SIG-M5 treated with dmso at 0.1 percent for 504 hours (cell line): ENCODE results near the gene SLC37A2.
A peak's percentile ranks its signal among the peaks of the same experiment; 100 is the strongest.

Source experiments
- DNase-seq: peaks from one replicate; lab custom pipeline; 2025; ENCODE audit not compliant: unreplicated experiment; lab: John Stamatoyannopoulos, UW

Gene SLC37A2

DNA sequence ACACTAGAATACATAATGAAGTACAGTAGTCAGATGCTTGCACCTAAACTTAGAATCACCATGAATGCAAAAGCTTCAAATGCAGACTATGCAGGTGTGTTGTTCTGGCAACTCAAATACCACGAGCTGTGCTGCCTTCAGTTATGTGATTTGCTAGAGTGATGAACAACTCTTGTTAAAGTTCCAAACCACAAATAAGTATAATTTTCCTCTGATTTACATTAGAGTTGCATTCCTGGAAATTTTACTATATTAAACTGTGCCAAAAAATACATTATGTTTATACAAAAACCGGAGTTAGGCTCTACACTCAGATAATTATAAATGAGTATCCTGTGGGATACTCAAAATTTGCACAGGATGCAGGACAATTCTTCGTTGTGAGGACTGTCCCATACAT lies 45.4 kb downstream of the SLC37A2 start:
- no peak for DNase-seq

DNA sequence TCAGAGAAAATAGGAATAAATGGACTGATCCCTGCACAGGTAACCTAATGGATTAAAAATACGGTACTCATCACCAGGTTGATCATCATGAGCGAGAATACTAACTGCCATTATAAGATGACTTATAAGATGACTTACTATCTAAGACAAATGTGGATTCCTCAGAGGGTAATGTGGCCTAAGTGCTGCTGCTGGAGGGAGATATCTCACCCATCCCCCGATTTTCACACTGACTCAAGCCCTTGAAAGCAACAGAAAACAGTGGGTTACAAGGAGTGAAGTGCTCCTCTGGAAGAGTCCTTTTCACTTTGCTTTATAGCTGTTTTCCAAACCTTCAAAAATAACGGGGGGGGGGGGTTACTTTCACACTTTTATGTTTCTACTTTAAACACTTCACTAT lies 47.4 kb downstream of the SLC37A2 start:
- DNase-seq, result no peak

DNA sequence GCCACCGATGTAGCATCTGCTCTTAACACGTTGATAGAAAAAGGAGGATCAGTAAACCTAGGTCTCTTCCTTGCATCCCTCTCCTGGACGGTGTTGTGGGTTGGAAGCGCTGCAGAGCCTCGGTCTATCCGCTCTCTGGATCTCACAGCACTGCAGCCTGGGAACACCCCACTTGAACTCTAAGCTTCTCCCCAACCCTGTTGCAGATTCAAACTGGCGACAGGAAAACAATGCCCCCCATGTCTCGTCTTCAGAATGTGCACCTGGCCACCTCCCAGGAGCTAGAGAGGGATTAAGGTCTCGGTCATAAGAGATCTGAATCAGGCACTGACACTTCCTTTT lies 47.9 kb downstream of the SLC37A2 start:
- peak; percentile 7 for DNase-seq

DNA sequence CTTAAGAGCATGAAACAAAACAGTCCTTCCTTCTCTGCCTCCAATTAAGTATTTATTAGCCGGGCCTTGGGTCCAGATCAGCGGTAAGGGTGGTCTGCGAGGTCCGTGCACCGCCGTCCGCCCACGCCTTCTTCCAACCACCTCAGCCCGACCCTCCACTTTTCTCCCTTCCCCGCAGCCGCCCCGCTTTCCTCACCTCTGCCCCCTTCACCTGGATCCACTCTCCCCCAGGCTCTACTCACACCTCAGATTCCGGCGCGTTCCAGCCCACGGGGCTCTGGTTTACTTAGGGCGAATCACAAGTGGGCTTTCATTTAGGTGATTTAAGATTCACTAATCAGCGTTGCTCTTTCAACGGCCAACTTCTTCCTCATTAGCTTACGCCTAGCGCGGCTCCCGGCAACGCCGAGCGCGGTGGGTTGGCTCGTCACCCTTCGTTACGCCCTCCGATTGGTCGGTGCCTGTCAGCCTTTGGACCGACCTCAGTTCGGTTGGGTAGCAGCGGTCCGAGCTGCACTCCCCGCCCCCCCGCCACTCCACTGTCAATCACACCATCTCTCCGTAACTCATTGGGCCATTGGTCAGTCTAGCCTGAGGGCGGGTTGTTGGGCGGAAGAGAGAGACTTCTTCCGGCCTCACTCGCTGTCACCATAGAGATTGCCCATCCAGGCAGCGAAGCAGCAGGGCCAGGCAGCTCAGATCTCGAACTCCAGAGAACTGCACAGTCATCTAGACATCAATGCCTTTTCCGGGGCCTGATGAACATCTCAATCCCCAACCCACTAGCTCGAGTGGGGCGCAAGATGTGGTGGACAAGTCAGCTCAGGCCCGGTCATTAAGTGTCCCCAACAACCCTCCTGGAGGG lies 48.5 kb downstream of the SLC37A2 start, which contains the start of gene TMEM218:
Gene TMEM218, minus strand, starts transcription at position 284 of the 865 bp plus-strand sequence. CDS start 9,385 bp downstream, outside the sequence.
- peak; percentile 94 for DNase-seq

DNA sequence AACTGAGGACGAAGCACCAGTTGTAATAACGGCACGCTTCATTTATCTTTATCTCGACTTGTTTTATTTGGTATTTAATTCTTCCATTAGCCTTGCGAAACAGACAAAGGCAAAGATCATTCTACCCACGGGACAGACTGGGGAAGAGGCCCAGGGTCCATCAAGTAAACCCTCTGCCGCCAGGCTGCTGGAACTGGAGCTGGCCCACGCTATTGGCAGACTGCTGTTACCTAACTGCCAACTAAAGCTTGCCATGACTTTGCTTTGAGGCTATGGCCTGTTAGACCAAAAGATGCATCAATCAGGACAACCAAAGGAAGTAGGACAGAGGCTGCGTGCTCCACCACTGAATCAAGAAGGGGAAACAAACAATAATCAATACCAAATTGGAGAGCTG lies 49.1 kb downstream of the SLC37A2 start:
- no peak for DNase-seq

DNA sequence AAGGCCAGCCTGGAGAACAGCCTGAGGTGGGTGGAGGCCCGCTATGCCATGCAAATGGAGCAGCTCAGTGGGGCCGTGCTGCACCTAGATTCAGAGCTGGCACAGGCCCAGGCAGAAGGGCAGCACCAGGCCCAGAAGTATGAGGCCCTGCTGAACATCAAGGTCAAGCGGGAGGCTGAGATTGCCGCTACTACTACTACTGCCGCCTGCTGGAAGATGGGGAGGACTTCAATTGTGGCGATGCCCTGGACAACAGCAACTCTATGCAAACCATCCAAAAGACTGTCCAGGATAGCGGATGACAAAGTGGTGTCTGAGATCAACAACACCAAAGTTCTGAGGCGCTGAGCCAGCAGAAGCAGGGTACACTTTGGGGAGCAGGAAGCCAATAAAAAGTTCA lies 51.4 kb downstream of the SLC37A2 start:
- no peak for DNase-seq

DNA sequence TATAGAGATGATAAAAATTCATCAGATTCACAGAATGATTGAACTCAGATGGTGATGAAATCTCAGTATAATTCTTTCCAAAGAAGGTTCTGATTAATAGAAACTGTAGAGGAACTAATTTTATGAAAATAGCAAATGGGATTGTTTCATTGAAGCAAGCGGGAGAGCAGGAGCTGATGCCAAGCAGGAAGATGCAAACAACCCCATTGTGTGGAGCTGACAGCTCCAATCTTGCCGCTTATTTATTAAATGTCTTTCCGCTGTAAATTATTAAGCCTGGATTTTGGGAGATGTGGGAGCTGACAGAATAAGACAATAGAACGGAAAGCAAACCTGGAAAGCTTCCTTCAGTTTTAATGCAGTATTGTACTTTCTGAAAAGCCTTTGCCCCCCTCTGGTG lies 54.3 kb downstream of the SLC37A2 start:
- no peak for DNase-seq

DNA sequence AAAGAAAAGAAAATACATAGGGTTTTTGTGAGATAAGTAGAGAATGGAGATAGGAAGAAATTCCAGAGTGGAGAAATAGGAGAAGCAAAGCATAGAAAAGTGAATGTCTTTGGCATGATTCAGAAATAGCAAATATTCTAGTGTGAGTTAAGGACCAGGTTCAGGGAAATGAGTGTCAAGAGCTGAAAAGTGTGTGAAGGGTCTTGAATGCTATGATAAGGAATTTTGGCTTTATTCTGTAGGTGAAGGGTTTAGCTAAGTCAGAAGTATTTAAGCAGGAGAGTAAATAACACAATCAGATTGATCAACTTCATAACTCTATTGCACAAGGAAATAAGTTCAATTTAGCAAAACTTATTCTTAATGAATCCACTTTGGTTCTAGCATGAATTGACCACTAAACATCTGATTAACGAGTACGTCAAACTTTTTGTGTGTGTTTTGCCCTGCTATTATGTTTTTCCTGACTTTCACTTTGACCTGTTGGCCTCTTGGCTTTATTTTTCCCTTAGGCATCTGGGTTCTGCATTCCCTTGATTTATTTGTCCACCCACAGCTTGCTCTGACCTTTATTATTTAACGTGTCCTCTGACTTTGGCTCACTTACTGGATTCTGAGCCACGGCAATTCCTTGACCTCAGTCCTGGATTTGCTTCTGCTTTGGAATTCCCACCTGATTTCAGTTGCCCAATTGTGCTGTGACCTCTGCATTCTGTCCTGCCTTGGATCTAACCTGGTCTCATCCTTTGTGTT lies 60.3 kb downstream of the SLC37A2 start:
- no peak for DNase-seq

DNA sequence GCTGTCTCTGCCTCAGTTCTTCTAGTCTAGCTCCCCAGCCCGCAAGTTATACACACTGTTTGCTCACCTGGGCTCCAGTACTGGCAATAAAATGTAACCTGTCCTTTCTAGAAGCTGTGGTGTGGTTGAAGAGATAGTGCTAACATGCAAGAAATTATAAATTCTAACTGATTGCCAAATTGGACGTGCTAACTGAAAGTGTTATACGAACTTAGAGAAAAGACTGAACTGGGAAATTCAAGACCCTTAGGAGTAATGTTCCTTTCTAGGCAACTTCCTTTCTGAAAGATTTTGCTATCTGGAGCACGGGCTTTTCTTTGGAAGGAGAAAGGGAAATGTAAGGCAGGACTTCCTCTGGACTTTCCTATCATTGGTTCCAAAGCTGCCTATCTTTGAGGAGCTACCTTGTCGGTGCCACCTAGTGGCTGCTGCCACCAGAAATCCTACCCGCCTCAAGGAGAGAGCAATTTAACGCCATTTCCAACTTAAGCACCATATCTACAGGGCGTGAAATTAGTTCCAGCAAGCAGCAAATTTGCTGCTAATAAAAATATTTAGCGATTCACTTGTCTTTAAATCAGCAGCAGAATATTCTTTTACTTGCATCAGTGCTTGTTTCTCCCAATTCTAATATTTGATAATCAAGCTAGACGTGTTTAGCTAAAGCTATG lies 61.0 kb downstream of the SLC37A2 start:
- peak; percentile 38 for DNase-seq

DNA sequence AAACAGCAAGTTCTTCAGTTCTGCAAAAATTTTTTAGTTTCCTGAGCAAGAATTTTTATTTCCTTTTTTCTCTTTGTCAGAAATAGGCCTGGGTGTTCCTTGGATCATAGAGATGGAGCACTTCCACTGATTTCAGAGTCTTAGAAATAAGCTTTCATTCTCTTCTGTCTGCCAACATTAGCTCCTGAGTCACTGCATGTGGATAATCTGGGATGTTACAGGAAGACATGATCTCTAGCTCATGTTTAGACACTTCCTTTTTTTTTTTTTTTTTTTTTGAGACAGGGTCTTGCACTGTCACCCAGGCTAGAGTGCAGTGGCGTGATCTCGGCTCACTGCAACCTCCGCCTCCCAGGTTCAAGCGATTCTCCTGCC lies 61.5 kb downstream of the SLC37A2 start:
- peak; percentile 3 for DNase-seq

DNA sequence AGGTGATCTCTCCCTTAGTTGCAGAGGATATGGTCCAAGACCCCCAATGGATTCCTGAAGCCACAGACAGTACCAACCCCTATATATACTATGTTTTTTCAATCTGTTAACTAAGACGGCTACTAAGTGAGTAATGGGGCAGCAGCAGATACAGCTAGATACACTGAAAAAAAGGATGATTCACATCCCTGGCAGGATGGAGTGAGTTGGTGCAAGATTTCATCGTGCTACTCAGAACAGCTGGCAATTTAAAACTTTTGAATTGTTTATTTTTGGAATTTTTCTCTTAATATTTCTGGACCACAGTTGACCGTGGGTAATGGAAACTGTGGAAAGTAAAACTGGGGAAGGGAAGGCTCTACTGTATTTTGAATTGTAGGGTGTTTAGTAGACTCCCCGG lies 65.3 kb downstream of the SLC37A2 start:
- no peak for DNase-seq

DNA sequence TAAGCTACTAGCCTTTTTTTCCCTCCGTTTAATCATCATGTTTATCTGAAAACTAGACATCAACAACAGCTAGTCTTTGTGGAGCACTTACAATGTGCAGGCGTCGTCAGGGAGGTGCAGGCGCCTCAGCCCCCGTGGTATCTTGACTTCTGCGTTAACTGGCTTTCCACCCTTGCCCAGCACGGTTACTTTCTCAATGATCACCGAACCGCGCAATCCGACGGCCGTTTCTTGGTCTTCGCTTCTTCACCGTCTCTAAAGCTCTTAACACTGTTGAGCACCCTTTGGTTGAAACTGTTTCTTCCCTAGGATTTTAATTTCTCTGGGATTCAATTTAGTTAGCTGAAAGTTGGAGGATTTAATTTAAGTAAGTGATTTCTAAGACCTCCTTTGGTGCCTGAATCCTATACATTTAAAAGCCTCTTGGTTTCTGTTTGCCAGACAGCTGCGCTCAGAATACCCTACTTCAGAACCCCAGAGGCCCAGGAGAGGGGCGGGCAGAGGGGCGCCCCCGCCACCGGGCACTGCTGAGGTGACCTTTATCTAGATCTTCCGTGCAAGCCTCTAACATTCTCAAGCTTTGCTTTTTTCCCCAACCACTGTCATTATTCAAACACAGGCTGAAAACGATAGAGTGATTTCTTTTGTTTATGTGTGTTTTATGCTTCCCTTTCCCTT lies 66.3 kb downstream of the SLC37A2 start:
- no peak for DNase-seq

DNA sequence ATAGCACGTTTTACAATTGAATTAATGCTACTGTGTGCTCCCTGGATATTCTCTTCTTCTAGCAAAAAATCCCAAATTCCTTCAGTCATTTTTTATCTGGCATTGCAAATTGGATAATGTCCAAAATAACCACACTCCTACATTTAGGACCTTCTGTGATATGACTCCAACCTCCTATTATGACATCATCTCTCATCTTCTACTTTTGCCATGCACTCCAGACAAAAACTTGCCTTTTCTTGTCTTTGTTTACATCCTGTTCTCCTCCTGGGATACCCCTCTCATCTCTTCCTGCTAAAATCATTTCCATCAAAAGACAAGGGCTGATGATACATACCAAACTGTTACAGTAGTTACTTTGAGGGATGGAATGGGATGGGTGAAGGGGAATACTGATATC lies 69.0 kb downstream of the SLC37A2 start:
- DNase-seq, result no peak

DNA sequence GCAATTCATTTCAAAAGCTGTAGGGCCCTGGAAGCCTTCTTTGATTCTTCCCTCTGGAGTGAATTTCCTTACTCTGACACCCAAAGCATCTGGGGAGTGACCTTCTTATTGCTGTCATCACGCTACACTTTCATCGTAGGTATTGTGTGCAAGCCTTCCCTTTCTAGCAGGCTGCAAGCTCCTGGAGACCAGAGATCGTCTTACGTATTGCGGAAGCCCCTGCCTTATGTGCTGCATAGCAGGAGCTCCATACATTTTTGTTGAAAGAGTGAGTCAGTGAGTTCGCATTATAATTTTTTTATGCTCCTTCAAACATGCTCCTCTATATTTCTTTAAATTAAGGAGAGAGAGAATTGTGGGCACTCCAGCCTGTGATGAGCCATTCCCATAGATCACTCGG lies 69.5 kb downstream of the SLC37A2 start:
- no peak for DNase-seq

DNA sequence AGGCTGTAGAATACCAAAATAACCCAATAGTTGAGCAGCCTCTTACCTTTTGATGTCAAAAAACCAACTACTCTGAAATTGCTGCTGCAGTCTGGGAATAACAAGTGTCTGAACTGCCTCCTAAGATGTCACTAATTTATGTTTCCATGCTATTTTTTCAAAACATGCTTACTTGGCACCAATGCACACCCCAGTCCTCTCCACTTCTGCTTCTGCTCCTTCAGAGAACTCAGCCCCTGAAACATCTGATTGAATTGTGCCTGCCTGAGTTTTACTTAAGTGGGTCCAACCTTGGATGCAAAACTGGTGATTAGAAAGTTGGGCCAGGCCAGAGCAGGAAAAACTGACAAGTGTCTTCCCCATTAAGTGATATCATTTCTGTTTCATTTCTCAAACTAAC lies 72.9 kb downstream of the SLC37A2 start:
- DNase-seq, result no peak

DNA sequence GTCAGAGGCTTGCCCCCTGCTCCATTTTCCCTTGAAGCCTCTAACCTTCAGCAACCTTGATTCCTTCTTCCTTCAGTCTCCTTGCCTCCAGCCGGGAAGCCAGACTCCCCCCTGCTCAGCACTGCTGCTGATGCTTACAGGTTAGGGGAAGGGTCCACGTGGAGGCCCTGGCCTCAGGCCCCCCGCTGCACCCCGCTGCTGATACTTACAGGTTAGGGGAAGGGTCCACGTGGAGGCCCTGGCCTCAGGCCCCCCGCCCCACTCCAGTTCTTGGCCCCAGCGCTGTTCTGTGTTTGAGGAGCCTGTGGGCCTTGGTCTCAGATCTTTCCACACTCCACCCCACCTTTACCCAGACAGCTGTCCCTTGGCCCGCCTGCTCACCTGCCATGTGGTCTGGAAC lies 75.9 kb downstream of the SLC37A2 start:
- DNase-seq, result no peak

DNA sequence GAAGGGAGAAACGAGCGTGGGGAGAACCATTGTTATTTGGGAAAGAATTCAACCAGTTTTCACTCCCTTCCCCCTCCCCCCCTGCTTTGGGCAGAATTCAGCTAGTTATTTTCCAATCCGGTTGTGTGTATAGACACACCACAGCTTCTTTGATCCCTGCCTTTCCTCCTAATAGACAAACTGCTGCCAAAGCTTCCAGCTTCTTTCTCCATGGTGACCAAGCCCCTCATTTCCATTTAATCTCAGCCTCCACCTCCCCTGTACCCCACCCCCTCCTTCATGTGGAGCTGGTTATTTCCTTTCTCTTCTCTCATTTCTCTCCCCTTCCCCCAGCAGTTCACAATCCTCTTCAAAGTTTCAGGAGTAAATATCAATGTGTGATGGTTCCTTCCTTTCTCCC lies 76.7 kb downstream of the SLC37A2 start:
- DNase-seq, result no peak
